PC-3 (cell line): ENCODE data around the gene CD300LD.

ENCODE experiments used
- CTCF ChIP-seq: fragments of 300-600 bp; sonication (generic); conservative IDR thresholded peaks from 2 replicates; pipeline ENCODE4 v1.5.1; 2017; ENCODE audit warnings: antibody characterized with exemption, low read depth, mild to moderate bottlenecking, low read length
- EZH2 ChIP-seq: fragments of 300-600 bp; sonication (generic); IDR thresholded peaks from one replicate; pipeline ENCODE4 v1.6.1; 2017; ENCODE audit warnings: antibody characterized with exemption, mild to moderate bottlenecking, low read length; ENCODE audit not compliant: unreplicated experiment

GRCh38 chr17:74582633-74583032 lies 9.4 kb downstream of the CD300LD start:
- no peak for TF ChIP-seq CTCF
- TF ChIP-seq EZH2: no peak
